HepG2 (cell line): ENCODE data around the gene CFAP61. TPM values are rescaled to one million over a fixed set of nuclear protein-coding genes. Genes with fewer than 3 reads are reported as not detected.
A peak's percentile ranks its signal among the peaks of the same experiment; 100 is the strongest.

Source experiments
- ELF3 ChIP-seq: IDR thresholded peaks from 2 replicates; pipeline ENCODE4 v1.6.1; 2016; ENCODE audit warnings: missing genetic modification reagents, missing compliant biosample characterization
- FOXJ3 ChIP-seq: sonication (generic); formaldehyde crosslinking; IDR thresholded peaks from 2 replicates; pipeline ENCODE4 v1.4.0; 2020; ENCODE audit warnings: missing genetic modification reagents, mild to moderate bottlenecking, borderline replicate concordance
- FOXO4 ChIP-seq: sonication (generic); formaldehyde crosslinking; conservative IDR thresholded peaks from 2 replicates; pipeline ENCODE4 v1.8.1; 2023; ENCODE audit warnings: missing genetic modification reagents
- ISL2 ChIP-seq: sonication (generic); formaldehyde crosslinking; IDR thresholded peaks from 2 replicates; pipeline ENCODE4 v1.5.0; 2020; ENCODE audit warnings: missing genetic modification reagents
- KLF9 ChIP-seq: IDR thresholded peaks from 2 replicates; pipeline ENCODE4 v1.6.1; 2016; ENCODE audit warnings: low read depth
- MXI1 ChIP-seq: IDR thresholded peaks from 3 replicates; pipeline ENCODE4 v1.6.1; 2012; ENCODE audit warnings: low read depth, low read length, inconsistent platforms, borderline replicate concordance
- MYC ChIP-seq: sonication (generic); formaldehyde crosslinking; IDR thresholded peaks from 2 replicates; pipeline ENCODE4 v1.9.0; 2021; ENCODE audit warnings: missing genetic modification reagents, borderline replicate concordance
- NR2F6 ChIP-seq, 2 experiments: IDR thresholded peaks; 2 replicates each; pipeline ENCODE4 v1.6.1; 2016; ENCODE audit warnings: antibody characterized with exemption in 1 of 2, mild to moderate bottlenecking in 1 of 2
- PAXIP1 ChIP-seq: sonication (generic); formaldehyde crosslinking; conservative IDR thresholded peaks from 2 replicates; pipeline ENCODE4 v1.4.0; 2020; ENCODE audit warnings: mild to moderate bottlenecking, missing genetic modification reagents, moderate library complexity
- PITX1 ChIP-seq: sonication (generic); formaldehyde crosslinking; IDR thresholded peaks from 2 replicates; pipeline ENCODE4 v1.5.1; 2020; ENCODE audit warnings: mild to moderate bottlenecking, missing genetic modification reagents
- REPIN1 ChIP-seq: sonication (generic); formaldehyde crosslinking; IDR thresholded peaks from 2 replicates; pipeline ENCODE4 v1.8.0; 2022; ENCODE audit warnings: missing genetic modification reagents, low read depth, mild to moderate bottlenecking, borderline replicate concordance
- RFX3 ChIP-seq: IDR thresholded peaks from 2 replicates; pipeline ENCODE4 v1.6.1; 2016; ENCODE audit warnings: missing biosample characterization, missing genetic modification reagents
- RFX5 ChIP-seq: IDR thresholded peaks from 2 replicates; pipeline ENCODE4 v1.6.1; 2011; ENCODE audit warnings: low read depth, low read length, improper control_type of control experiment
- RNF2 ChIP-seq: fragments of 450-650 bp; conservative IDR thresholded peaks from 2 replicates; pipeline ENCODE4 v1.6.1; 2016; ENCODE audit warnings: low read depth
- SKIL ChIP-seq: sonication (generic); formaldehyde crosslinking; IDR thresholded peaks from 2 replicates; pipeline ENCODE4 v1.8.0; 2022; ENCODE audit warnings: missing genetic modification reagents, mild to moderate bottlenecking, moderate library complexity, borderline replicate concordance
- ZNF264 ChIP-seq: sonication (generic); formaldehyde crosslinking; IDR thresholded peaks from 2 replicates; pipeline ENCODE4 v1.4.0; 2020; ENCODE audit warnings: missing genetic modification reagents
- ZNF326 ChIP-seq: sonication (generic); formaldehyde crosslinking; IDR thresholded peaks from 2 replicates; pipeline ENCODE4 v1.4.0; 2020; ENCODE audit warnings: missing genetic modification reagents, borderline replicate concordance
- ZNF552 ChIP-seq: sonication (generic); formaldehyde crosslinking; IDR thresholded peaks from 2 replicates; pipeline ENCODE4 v1.9.0; 2022; ENCODE audit warnings: missing genetic modification reagents, mild to moderate bottlenecking, borderline replicate concordance
- ZNF710 ChIP-seq: sonication (generic); formaldehyde crosslinking; IDR thresholded peaks from 2 replicates; pipeline ENCODE4 v1.5.0; 2020; ENCODE audit warnings: mild to moderate bottlenecking, missing genetic modification reagents, borderline replicate concordance
- ZNF883 ChIP-seq: sonication (generic); formaldehyde crosslinking; IDR thresholded peaks from 2 replicates; pipeline ENCODE4 v1.5.1; 2020; ENCODE audit warnings: mild to moderate bottlenecking, missing genetic modification reagents; ENCODE audit errors: not compliant biosample characterization
- polyA plus RNA-seq, 8 experiments: library from polyadenylated mRNA; depleted of rRNA in 3 of 8; stranded (reverse) in 7 of 8; unstranded in 1 of 8; fragments of >200 nt; fragmentation: Illumina TruSeq in 4 of 8; extraction: Trizol in 4 of 8; gene quantifications; 2 replicates each; pipeline versions ENCODE4 v1.2.1 to v1.2.3, GENCODE V29; 2011 to 2016; ENCODE audit warnings: low read depth in 4 of 8, missing spikeins in 1 of 8, mixed read lengths in 1 of 8; ENCODE audit not compliant: insufficient read depth in 1 of 8
- total RNA-seq, 5 experiments: library from RNA; depleted of rRNA; stranded (reverse); fragments of >200 nt; fragmentation: Illumina TruSeq; extraction: Trizol; gene quantifications; 2 replicates each; pipeline ENCODE4 v1.2.3, GENCODE V29; 2016; ENCODE audit warnings: low read depth in 1 of 5

The CFAP61 gene
- total and polyA plus RNA-seq, 2 of the 13 experiments (the other 11 are each of a cell fraction or from before 2014, with no cell fraction given), result 0.27 TPM; not detected in 1

GRCh38 chr20:20010639-20011500, 41.5 kb upstream of the CFAP61 start (continued):
- TF ChIP-seq ZNF710 (peak; percentile 36; the same call in 1 of the 2 replicates), SKIL (peak; percentile 53; the same call in 1 of the 2 replicates), ELF3 (CRISPR knock-in tag) (peak; percentile 91), NR2F6 (IDR thresholded peaks at IDR 0.05) (peak; percentile 81), NR2F6 (CRISPR knock-in tag; IDR thresholded peaks at IDR 0.05) (peak; percentile 80), FOXO4 (CRISPR knock-in tag) (no peak), MYC (CRISPR knock-in tag) (peak; percentile 64; the same call in 1 of the 2 replicates), PAXIP1 (CRISPR knock-in tag) (peak; percentile 95), RFX3 (no peak), ZNF883 (no peak), RNF2 (no peak; the same call in 1 of the 2 replicates), KLF9 (CRISPR knock-in tag) (no peak), ZNF264 (CRISPR knock-in tag) (no peak), REPIN1 (CRISPR knock-in tag) (peak; percentile 32; the same call in 1 of the 2 replicates), ISL2 (peak; percentile 36; the same call in 1 of the 2 replicates), PITX1 (peak; percentile 54), FOXJ3 (CRISPR knock-in tag) (peak; percentile 89), RFX5 (no peak), MXI1 (peak; percentile 81; the same call in 1 of the 3 replicates), ZNF552 (CRISPR knock-in tag) (no peak), ZNF326 (no peak)
